Tongue (tissue), 2 donors: Measurements from ENCODE around the gene RPL11. TPM values are rescaled to one million over a fixed set of nuclear protein-coding genes. Genes with fewer than 3 reads are reported as not detected.
"Not testable (repeated sequence)": the region's sequence is repeated elsewhere in the genome, so short reads cannot be mapped to it uniquely, and the experiment has no call there.

ENCODE experiments used
- DNase-seq: peaks from one replicate; pipeline ENCODE4 v3.0.0-alpha.2; 2015
- total RNA-seq: library from RNA; depleted of rRNA; stranded (reverse); fragments of >200 nt; gene quantifications from one replicate; pipeline ENCODE4 v1.2.3, GENCODE V29; 2014

Gene RPL11
- total RNA-seq, 1 donor from 2014 or later: 1,184 TPM

GRCh38 chr1:23685197-23685596 is 6.4 kb upstream of the RPL11 start:
- not testable (repeated sequence) for DNase-seq

- DNase-seq: not testable (repeated sequence)
Measured at GRCh38 chr1:23687680-23688079, 3.9 kb upstream of the RPL11 start.

GRCh38 chr1:23688281-23688680 is 3.3 kb upstream of the RPL11 start:
- not testable (repeated sequence) for DNase-seq

- no peak for DNase-seq
Measured at GRCh38 chr1:23692308-23692871, 784 bp downstream of the RPL11 start.

GRCh38 chr1:23693599-23693998 is 2.0 kb downstream of the RPL11 start:
- no peak for DNase-seq

- no peak for DNase-seq
Measured at GRCh38 chr1:23694371-23694770, 2.8 kb downstream of the RPL11 start.

GRCh38 chr1:23695667-23696066 is 4.1 kb downstream of the RPL11 start:
- no peak for DNase-seq

GRCh38 chr1:23696335-23696989 is 4.9 kb downstream of the RPL11 start:
- DNase-seq: no peak

- no peak for DNase-seq
Measured at GRCh38 chr1:23698466-23698865, 6.9 kb downstream of the RPL11 start.

GRCh38 chr1:23699280-23700179 is 7.9 kb downstream of the RPL11 start:
- DNase-seq: no peak

GRCh38 chr1:23701310-23701709 is 9.7 kb downstream of the RPL11 start:
- DNase-seq: no peak

- DNase-seq: no peak
Measured at GRCh38 chr1:23701996-23702395, 10.4 kb downstream of the RPL11 start.

- no peak for DNase-seq
Measured at GRCh38 chr1:23704834-23705495, 13.4 kb downstream of the RPL11 start.

GRCh38 chr1:23709229-23709628 is 17.6 kb downstream of the RPL11 start:
- no peak for DNase-seq

GRCh38 chr1:23718482-23718881 is 26.9 kb downstream of the RPL11 start:
- peak; percentile 13 for DNase-seq

- DNase-seq: no peak
Measured at GRCh38 chr1:23719162-23719820, 27.7 kb downstream of the RPL11 start.

- DNase-seq: no peak
Measured at GRCh38 chr1:23720256-23720995, 28.8 kb downstream of the RPL11 start.

GRCh38 chr1:23722652-23723051 is 31.0 kb downstream of the RPL11 start:
- DNase-seq: no peak

- DNase-seq: no peak
Measured at GRCh38 chr1:23726686-23727085, 35.1 kb downstream of the RPL11 start.

GRCh38 chr1:23727362-23727811 is 35.8 kb downstream of the RPL11 start:
- peak; percentile 10 for DNase-seq
